ENCODE results near the gene ZNF827. TPM values are rescaled to one million over a fixed set of nuclear protein-coding genes. Genes with fewer than 3 reads are reported as not detected.

ZNF827 gene
- total RNA-seq: 15.5 and 22.7 TPM in 2 replicates

GRCh38 chr4:145938618-145939440, at the start of gene ZNF827:
TSS of gene ZNF827 (minus strand) at chr4:145938823. CDS start at chr4:145938407, 416 bp downstream.

Small RNAs within 50 kb of the gene (small RNA-seq; reads per million reads assigned to genes)
- gene RF00019: not detected

Other genes with a start within 250 kb of the ZNF827 start
- gene LSM6, start 236.9 kb upstream of the ZNF827 start, total RNA-seq: 15.9 and 19.1 TPM in 2 replicates